HG03159 (cell line): Measurements from ENCODE around the gene CNEP1R1.
A peak's percentile ranks its signal among the peaks of the same experiment; 100 is the strongest.
"Not testable (repeated sequence)": the region's sequence is repeated elsewhere in the genome, so short reads cannot be mapped to it uniquely, and the experiment has no call there.

ENCODE experiments used
- ATAC-seq: cut with Tn5 transposase; IDR thresholded peaks from one replicate; pipeline ENCODE4 v1.9.1; 2021; ENCODE audit warnings: mild to moderate bottlenecking, moderate library complexity; ENCODE audit not compliant: unreplicated experiment

The CNEP1R1 gene

GRCh38 chr16:50024684-50025536 lies at the start of gene CNEP1R1:
TSS of gene CNEP1R1 (plus strand) at chr16:50025225. CDS start at chr16:50025316, 91 bp downstream.
- peak; percentile 99 for ATAC-seq

DNA sequence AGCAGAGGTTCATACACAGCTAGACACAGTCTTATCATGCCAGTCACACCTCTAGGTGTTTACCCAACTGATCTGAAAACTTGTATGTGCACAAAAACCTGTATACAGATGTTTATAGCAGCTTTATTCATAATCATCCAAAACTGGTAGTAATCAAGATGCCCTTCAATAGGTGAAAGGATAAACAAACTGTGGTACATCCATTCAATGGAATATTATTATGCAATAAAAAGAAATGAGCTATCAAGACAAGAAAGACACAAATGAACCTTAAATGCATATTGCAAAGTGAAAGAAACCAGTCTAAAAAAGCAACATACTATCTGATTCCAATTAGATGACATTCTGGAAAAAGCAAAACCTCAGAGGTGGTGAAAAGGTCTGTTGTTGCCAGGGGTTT lies 47.6 kb upstream of the CNEP1R1 start:
- ATAC-seq = no peak

DNA sequence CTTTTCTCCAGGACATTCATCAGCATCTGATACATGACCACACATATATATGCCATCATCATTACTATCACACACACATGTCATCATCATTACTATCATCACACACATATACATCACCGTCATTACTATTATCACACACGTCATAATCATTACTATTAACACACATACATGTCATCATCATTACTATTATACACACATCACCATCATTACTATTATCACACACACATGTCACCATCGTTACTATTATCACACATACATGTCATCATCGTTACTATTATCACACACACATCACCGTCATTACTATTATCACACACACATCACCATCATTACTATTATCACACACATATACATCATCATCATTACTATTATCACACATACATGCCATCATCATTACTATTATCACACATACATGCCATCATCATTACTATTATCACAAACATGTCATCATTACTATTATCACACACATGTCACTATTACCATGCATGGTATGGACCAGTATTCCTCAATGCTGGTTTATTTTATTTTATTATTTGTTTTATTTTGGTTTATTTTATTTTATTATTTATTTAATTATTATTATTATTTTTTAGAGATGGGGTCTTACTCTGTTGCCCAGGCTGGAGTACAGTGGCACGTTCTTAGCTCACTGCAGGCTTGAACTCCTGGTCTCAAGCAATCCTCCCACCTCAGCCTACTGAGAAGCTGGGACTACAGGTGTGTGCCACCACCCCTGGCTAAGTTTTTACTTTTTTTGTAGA lies 46.3 kb upstream of the CNEP1R1 start:
- ATAC-seq = no peak

- no peak for ATAC-seq
These were observed 44.9 kb upstream of the CNEP1R1 start for GRCh38 chr16:49980166-49980565.

DNA sequence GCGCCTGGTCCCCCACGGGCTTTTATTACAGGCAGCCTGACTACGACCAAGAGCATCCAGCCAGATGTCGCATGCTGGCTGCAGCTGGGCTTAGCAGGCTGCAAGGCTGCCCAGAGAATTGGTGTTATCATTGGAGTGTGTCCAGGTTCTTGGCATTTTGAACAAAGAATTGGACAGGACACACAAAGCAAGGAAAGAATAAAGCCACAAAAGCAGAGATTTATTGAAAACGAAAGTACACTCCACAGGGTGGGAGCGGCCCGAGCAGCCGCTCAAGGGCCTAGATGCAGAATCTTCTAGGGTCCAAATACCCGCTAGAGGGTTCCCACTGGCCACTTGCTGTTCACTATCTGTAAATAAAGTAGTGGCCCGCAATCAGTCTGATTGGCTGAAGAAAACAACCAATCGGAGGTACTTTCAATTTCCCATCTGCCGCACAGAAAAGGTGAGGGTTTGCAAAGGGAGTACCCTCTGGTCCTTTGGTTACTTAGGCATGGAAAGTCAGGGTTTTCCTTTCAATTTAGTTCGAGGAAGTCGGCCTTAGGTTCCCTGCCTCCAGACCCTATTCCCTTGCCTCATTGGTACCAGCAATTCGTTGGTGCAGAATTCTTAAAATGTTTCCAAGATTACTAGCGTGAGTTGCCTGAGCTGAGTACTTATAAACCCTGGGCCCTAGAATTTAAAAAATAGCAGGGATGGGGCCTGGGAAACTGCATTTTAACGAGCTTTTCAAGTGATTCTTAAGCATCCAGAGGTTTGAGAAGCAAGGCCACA lies 38.5 kb upstream of the CNEP1R1 start:
- no peak for ATAC-seq

GRCh38 chr16:49987381-49987780 lies 37.6 kb upstream of the CNEP1R1 start:
- ATAC-seq = no peak

DNA sequence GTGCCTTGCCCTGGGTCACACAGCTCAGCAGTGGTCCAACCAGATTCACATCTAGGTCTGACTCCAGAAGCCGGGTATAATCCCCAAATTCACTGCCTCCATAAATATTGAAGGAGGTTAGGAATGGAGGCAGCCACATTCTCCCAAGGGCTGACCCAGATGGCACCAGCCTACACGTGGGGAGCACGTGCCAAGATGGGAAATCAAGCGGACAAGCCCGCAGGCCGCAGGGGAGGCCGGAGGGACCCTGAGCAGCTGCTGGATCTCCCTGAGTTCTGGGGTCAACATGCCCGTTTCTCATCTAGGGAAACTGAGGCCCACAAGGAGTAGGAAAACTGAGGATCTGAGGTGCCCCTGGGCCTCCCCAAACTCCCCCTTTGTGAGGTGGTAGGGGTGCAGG lies 32.2 kb upstream of the CNEP1R1 start:
- ATAC-seq = no peak

DNA sequence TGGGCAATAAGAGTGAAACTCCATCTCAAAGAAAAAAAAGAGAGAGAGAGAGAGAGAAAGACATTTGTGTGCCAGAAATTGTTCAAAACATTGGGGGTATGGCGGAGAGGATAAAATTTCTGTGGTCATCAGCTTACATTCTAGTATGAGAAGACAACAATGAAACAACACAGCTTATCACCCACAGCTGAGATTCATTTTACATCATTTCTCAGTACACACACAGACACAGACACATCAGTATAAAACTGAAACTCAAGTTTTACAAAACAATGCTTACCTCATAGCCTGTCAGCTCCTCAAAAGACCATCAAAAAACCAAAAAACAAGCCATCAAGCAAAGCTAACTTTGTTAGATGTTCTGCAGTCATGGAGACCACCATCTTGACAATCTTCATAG lies 31.4 kb upstream of the CNEP1R1 start:
- ATAC-seq = no peak

DNA sequence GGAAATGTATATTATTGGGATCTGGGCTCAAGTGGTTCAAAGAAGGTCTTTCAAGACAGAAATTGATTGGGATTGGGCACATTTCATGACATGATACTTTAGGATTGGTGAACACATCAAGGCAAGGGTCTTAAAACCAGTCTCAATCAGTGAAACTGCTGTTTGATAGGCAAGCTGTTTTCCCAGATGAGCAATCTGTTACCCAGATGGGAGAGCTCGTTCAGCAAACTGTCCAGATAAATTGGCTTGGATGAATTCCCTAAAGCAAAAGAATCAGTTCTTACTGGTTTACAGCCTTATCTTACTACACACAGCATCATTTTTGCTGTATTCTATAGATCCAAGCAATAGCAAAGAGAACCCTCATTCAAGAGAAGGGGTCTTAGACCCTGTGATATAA lies 31.0 kb upstream of the CNEP1R1 start:
- ATAC-seq = no peak

DNA sequence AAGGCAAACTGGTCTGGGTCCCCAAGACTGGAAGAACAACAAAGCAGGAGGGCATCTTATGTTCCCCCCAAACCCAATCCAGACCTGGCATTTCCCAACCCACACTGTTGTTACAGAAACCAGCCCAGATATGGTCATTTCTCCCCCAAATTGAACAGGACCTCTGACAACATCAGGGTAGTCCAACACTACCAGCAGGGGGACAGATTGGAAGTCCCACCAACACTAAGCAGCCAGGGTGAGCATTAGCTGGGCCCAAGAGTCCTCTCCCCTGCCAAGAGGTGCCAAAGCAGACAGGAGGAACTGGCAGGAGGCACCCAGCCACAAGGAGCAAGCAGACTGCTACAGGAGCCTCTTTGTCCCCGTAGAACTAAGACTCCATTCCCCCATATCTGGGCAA lies 29.3 kb upstream of the CNEP1R1 start:
- ATAC-seq = no peak

- ATAC-seq = no peak
These were observed 27.2 kb upstream of the CNEP1R1 start for GRCh38 chr16:49997721-49998251.

DNA sequence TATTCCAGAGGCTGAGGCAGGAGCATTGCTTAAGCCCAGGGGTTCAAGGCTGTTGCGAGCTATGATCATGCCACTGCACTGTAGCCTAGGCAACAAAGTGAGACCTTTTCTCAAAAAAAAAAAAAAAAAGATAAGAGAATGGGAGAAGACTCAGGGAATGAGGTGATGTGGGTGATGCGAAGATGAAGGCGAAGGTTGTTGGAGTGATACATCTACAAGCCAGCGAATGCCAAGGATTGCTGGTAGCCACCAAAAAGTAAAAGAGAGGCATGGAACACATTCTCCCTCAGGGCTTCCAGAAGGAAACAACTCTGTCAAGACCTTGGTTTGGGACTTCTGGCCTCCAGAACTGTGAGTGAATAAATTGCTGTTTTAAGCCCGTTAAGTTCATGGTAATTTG lies 26.0 kb upstream of the CNEP1R1 start:
- no peak for ATAC-seq

DNA sequence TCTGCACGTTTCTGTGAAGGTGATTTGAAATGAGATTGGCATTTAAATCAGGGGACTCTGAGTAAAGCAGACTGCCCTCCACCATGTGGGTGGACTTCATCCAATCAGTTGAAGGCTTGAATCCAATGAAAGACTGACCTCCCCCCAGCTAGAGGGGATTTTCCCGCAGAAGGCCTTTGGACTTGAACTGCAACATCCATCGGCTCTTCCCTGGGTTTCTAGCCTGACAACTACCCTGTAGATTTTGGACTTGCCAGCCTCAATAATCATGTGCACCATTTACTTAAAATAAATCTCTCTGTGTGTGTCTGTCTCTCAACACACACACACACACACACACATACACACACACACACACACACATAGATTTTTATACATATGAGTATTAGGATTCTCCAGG lies 23.9 kb upstream of the CNEP1R1 start:
- no peak for ATAC-seq

DNA sequence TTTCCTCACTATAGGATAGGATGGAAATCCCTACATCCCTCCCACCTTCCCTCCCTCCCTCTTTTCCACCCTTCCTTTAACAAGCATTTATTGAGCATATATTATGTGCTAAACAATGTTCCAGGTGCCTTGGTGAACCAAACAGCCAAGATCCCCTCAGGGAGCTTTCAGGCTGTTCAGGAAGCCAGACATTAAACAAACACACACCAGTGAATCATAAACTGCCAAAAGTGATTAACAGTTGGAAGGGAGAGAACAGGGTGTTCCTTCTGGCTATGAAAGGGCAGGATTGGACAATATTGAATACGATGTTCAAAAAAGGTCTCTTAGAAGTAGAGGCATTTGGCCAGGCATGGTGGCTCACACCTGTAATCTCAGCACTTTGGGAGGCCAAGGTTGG lies 22.8 kb upstream of the CNEP1R1 start:
- ATAC-seq = no peak

GRCh38 chr16:50004239-50004638 lies 20.8 kb upstream of the CNEP1R1 start:
- ATAC-seq = no peak

- no peak for ATAC-seq
These were observed 18.1 kb upstream of the CNEP1R1 start for GRCh38 chr16:50006964-50007363.

DNA sequence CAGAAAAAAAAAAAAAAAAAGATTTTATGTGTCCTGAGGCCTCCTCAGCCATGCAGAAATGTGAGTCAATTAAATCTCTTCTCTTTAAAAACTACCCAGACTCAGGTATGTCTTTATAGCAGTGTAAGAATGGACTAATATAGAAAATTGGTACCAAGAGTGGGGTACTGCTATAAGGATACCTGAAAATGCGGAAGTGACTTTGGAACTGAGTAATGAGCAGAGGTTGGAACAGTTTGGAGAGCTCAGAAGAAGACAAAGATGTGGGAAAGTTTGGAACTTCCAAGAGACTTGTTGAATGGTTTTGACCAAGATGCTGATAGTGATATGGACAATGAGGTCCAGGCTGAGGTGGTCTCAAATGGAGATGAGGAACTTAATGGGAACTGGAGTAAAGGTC lies 17.3 kb upstream of the CNEP1R1 start:
- ATAC-seq = no peak

GRCh38 chr16:50010212-50010611 lies 14.8 kb upstream of the CNEP1R1 start:
- no peak for ATAC-seq

DNA sequence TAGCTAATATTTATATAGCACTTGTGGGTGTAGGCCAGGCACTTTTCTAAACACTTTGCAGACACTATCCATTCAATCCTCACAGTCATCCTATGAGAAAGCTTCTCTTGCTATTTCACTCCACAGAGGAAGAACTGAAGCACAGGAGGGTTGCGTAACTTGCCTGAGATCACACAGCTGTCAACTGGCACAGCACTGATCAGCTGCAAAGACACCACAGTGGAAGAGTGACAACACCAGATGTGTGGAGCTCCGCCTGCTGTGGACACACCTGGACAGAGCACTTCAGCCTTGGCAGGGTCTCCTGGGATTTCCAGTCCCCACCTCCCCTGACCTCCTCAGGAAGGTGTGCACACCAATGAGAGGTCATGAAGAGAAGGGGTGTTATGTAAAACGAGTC lies 13.3 kb upstream of the CNEP1R1 start:
- no peak for ATAC-seq

- no peak for ATAC-seq
These were observed 12.8 kb upstream of the CNEP1R1 start for GRCh38 chr16:50012182-50012581.

DNA sequence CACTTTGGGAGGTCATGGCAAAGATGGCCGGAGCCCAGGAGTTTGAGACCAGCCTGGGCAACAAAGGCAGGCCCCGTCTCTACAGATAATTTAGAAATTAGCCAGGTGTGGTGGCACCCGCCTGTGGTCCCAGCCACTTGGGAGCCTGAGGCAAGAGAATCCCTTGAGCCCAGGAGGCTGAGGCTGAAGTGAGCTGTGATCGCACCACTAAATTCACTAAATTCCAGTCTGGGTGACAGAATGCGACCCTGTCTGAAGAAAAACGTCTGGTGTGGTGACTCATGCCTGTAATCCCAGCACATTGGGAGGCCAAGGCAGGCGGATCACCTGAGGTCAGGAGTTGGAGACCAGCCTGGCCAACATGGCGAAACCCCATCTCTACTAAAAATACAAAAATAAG lies 10.8 kb upstream of the CNEP1R1 start:
- ATAC-seq = not testable (repeated sequence)
